SK-N-MC (cell line): Measurements from ENCODE around the gene CELA3A.
"Not testable (repeated sequence)": the region's sequence is repeated elsewhere in the genome, so short reads cannot be mapped to it uniquely, and the experiment has no call there.

Source experiments
- EZH2 ChIP-seq: fragments of 200-600 bp; sonication (generic); IDR thresholded peaks from one replicate; pipeline ENCODE4 v1.6.1; 2017; ENCODE audit warnings: antibody characterized with exemption
- FOXP2 ChIP-seq: optimal IDR thresholded peaks from 2 replicates; pipeline ENCODE3; 2011; ENCODE audit warnings: mild to moderate bottlenecking, moderate library complexity; ENCODE audit not compliant: insufficient read depth; ENCODE audit errors: extremely low read length, control extremely low read depth
- POLR2AphosphoS5 ChIP-seq: IDR thresholded peaks from 2 replicates; pipeline ENCODE4 v1.6.1; 2012; ENCODE audit warnings: mild to moderate bottlenecking, low read depth, low read length, borderline replicate concordance

DNA sequence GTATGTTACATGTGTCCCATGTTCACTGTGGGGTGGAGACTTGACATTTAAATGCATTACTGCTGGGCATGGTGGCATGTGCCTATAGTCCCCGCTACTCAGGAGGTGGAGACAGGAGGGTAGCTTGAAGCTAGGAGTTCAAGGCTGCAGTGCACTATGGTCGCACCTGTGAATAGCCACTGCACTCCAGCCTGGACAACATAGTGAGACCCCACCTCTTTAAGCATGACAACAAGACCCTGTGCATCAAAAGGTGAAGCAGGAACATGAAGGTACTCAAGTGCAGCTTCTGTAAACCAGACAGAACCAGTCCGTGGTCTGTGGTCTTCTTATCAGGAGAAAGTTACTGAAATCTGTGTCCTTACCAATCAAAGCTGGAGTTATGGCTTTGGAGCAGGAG is 9.3 kb upstream of the CELA3A start:
- not testable (repeated sequence) for TF ChIP-seq EZH2, POLR2AphosphoS5, FOXP2
